ENCODE measurements around the gene TULP4.
"Not testable (repeated sequence)": the region's sequence is repeated elsewhere in the genome, so short reads cannot be mapped to it uniquely, and the experiment has no call there.

The TULP4 gene

GRCh38 chr6:158508450-158508849, 196.2 kb downstream of the TULP4 start:
- H3K27me3 ChIP-seq (ENCODE audit: control insufficient read depth, insufficient read depth, low read length): no peaks in the 10 kb centered on the region
- no peaks in the 10 kb centered on the region for H3K9me3 ChIP-seq (ENCODE audit: control insufficient read depth, low read depth, low read length)
- peaks cover 6% of the 10 kb centered on the region for H3K36me3 ChIP-seq (ENCODE audit: control insufficient read depth, low read depth, low read length)
- H3K4me3 ChIP-seq (ENCODE audit: low read length): no peak overlapping the region
- H3K9ac ChIP-seq (ENCODE audit: low read length): no peak overlapping the region
- H3K27ac ChIP-seq (ENCODE audit: low read length): no peak overlapping the region
- no peaks in the 10 kb centered on the region for H3K4me1 ChIP-seq (ENCODE audit: control insufficient read depth, low read depth, low read length)

DNA sequence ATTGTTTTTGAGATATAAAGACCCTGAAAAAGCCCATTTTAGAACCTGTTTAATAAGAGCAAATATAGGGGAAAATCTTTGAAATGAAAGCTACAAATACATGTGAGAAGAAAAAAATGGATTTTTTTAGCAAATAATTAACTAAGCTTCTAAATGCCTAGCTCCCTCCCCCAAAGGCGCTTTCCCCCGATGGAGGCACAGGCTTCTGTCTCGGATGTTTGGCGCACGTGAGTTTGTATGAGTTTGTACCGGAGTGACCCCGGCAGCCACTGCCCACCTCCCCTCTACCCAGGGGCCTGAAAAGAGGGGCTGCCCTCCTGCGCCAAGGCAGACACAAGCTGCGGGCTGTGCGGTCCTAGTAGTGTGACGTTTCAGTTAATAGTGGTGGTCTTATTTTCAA, 197.2 kb downstream of the TULP4 start:
- H3K27me3 ChIP-seq (ENCODE audit: control insufficient read depth, insufficient read depth, low read length): no peaks in the 10 kb centered on the region
- H3K4me1 ChIP-seq (ENCODE audit: control insufficient read depth, low read depth, low read length): no peaks in the 10 kb centered on the region
- no peak overlapping the region for H3K27ac ChIP-seq (ENCODE audit: low read length)
- peaks cover 6% of the 10 kb centered on the region for H3K36me3 ChIP-seq (ENCODE audit: control insufficient read depth, low read depth, low read length)
- H3K4me3 ChIP-seq (ENCODE audit: low read length): no peak overlapping the region
- no peak overlapping the region for H3K9ac ChIP-seq (ENCODE audit: low read length)
- H3K9me3 ChIP-seq (ENCODE audit: control insufficient read depth, low read depth, low read length): no peaks in the 10 kb centered on the region

DNA sequence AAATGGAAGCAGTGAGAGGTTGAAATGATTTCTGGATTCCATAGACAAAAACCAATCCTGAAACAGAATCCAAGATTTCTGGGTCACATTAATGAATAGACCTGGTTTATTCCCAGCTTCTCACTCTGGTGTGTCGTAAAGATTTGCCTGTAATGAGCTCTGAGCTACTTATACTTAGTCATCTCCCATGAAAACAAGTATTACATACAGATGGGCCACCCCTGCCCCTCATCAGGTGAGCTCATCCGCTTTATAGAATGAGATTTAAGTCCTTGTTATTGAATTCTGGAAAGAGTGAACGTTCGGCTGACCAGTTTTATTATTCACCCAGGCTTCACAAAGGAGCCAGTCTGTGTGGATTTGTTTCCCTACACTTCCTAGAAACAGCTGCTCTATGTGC, 200.5 kb downstream of the TULP4 start:
- H3K9ac ChIP-seq (ENCODE audit: low read length): no peak overlapping the region
- H3K4me1 ChIP-seq (ENCODE audit: control insufficient read depth, low read depth, low read length): peaks cover 2% of the 10 kb centered on the region
- no peaks in the 10 kb centered on the region for H3K27me3 ChIP-seq (ENCODE audit: control insufficient read depth, insufficient read depth, low read length)
- no peak overlapping the region for H3K27ac ChIP-seq (ENCODE audit: low read length)
- no peaks in the 10 kb centered on the region for H3K9me3 ChIP-seq (ENCODE audit: control insufficient read depth, low read depth, low read length)
- no peaks in the 10 kb centered on the region for H3K36me3 ChIP-seq (ENCODE audit: control insufficient read depth, low read depth, low read length)
- H3K4me3 ChIP-seq (ENCODE audit: low read length): no peak overlapping the region

DNA sequence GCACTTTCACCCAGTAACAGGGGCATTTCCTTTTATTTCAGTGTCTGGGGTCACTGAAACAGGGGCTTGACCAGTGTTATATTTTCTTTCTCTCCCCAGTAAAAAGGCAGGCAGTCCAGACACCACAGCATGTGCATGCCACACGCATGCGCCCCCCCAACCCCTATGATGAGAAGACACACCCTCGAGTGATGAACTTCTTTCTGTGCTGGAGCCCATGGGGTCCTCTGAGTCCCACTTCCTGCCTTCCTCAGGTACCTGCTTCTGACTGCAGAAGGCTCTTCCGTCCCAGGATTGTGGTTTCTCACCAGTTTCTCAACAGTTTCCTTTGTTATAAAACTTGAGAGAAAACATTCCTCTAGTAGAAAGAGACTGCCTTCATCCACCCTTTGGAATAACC, 201.9 kb downstream of the TULP4 start:
- no peak overlapping the region for H3K27ac ChIP-seq (ENCODE audit: low read length)
- no peak overlapping the region for H3K9ac ChIP-seq (ENCODE audit: low read length)

DNA sequence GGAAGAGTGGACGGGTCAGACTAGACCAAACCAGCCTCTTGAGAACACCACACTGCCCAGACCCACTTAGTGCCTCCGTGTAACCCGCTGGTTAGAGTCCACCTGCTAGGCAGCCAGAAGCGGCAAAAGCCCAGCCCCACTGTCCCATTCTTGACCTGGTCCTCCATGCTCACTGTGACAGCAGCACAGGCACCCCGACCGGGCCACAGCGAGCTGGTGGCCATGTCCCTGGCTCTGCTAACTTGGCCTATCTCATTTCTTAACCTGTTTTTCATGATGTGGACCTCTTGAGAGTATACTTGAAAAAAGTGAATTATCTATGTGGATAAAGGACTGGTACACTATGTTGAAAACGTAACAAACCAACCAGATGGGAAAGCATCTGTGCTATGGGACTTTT, 202.7 kb downstream of the TULP4 start:
- no peaks in the 10 kb centered on the region for H3K27me3 ChIP-seq (ENCODE audit: control insufficient read depth, insufficient read depth, low read length)
- no peak overlapping the region for H3K9ac ChIP-seq (ENCODE audit: low read length)
- no peaks in the 10 kb centered on the region for H3K9me3 ChIP-seq (ENCODE audit: control insufficient read depth, low read depth, low read length)
- H3K27ac ChIP-seq (ENCODE audit: low read length): no peak overlapping the region
- H3K4me3 ChIP-seq (ENCODE audit: low read length): no peak overlapping the region
- H3K4me1 ChIP-seq (ENCODE audit: control insufficient read depth, low read depth, low read length): peaks cover 5% of the 10 kb centered on the region
- no peaks in the 10 kb centered on the region for H3K36me3 ChIP-seq (ENCODE audit: control insufficient read depth, low read depth, low read length)

More for the DNA sequence above, 201.9 kb downstream of the TULP4 start:
- H3K36me3 ChIP-seq (ENCODE audit: control insufficient read depth, low read depth, low read length): no peaks in the 10 kb centered on the region
- no peak overlapping the region for H3K4me3 ChIP-seq (ENCODE audit: low read length)
- H3K27me3 ChIP-seq (ENCODE audit: control insufficient read depth, insufficient read depth, low read length): no peaks in the 10 kb centered on the region
- no peaks in the 10 kb centered on the region for H3K9me3 ChIP-seq (ENCODE audit: control insufficient read depth, low read depth, low read length)
- peaks cover 5% of the 10 kb centered on the region for H3K4me1 ChIP-seq (ENCODE audit: control insufficient read depth, low read depth, low read length)

GRCh38 chr6:158516098-158516497, 203.8 kb downstream of the TULP4 start:
- Histone ChIP-seq H3K4me1 (ENCODE audit: control insufficient read depth, low read depth, low read length) (peaks cover 5% of the 10 kb centered on the region), H3K36me3 (ENCODE audit: control insufficient read depth, low read depth, low read length) (no peaks in the 10 kb centered on the region), H3K27ac (ENCODE audit: low read length) (no peak overlapping the region), H3K9ac (ENCODE audit: low read length) (no peak overlapping the region), H3K9me3 (ENCODE audit: control insufficient read depth, low read depth, low read length) (no peaks in the 10 kb centered on the region), H3K4me3 (ENCODE audit: low read length) (no peak overlapping the region), H3K27me3 (ENCODE audit: control insufficient read depth, insufficient read depth, low read length) (no peaks in the 10 kb centered on the region)

DNA sequence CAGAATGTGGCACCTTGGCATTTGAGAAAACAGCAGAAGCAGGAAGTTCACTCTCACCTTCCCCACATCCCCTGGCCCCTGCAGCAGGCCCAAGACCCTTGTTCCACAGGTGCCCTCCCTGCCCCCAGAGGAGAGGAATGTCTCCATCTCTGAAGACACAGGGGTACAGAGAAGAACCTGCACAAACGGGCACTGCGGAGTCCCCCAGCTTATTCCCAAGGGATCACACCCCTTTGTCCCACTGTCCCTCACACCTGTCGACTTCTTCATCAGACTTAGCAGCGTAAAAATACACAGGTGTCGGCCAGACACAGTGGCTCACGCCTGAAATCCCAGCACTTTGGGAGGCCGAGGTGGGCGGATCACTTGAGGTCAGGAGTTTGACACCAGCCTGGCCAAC, 204.8 kb downstream of the TULP4 start:
- Histone ChIP-seq H3K27ac (ENCODE audit: low read length) (no peak overlapping the region), H3K36me3 (ENCODE audit: control insufficient read depth, low read depth, low read length) (no peaks in the 10 kb centered on the region), H3K4me3 (ENCODE audit: low read length) (no peak overlapping the region), H3K9me3 (ENCODE audit: control insufficient read depth, low read depth, low read length) (no peaks in the 10 kb centered on the region), H3K9ac (ENCODE audit: low read length) (no peak overlapping the region), H3K27me3 (ENCODE audit: control insufficient read depth, insufficient read depth, low read length) (no peaks in the 10 kb centered on the region), H3K4me1 (ENCODE audit: control insufficient read depth, low read depth, low read length) (peaks cover 5% of the 10 kb centered on the region)

DNA sequence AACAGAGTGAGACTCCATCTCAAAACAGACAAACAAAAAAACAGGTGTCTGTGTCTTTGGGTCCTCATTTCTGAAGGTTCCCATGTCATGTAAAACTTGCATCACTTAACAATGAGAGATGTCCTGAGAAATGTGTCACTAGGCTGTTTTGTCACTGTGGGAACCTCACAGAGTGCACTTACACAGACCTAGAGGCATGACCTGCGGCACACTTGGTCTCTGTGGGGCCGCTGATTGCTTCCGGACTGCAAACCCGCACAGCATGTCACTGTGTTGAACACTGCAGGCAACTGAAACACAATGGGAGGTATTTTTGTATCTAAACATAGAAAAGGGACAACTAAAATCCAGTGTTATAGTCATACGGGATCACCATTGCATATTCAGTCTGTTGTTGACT, 205.3 kb downstream of the TULP4 start:
- no peak overlapping the region for H3K9ac ChIP-seq (ENCODE audit: low read length)
- no peak overlapping the region for H3K4me3 ChIP-seq (ENCODE audit: low read length)
- no peaks in the 10 kb centered on the region for H3K9me3 ChIP-seq (ENCODE audit: control insufficient read depth, low read depth, low read length)
- no peaks in the 10 kb centered on the region for H3K27me3 ChIP-seq (ENCODE audit: control insufficient read depth, insufficient read depth, low read length)
- no peaks in the 10 kb centered on the region for H3K36me3 ChIP-seq (ENCODE audit: control insufficient read depth, low read depth, low read length)
- no peak overlapping the region for H3K27ac ChIP-seq (ENCODE audit: low read length)
- peaks cover 5% of the 10 kb centered on the region for H3K4me1 ChIP-seq (ENCODE audit: control insufficient read depth, low read depth, low read length)

GRCh38 chr6:158518191-158519127, 206.2 kb downstream of the TULP4 start:
- Histone ChIP-seq H3K4me3 (ENCODE audit: low read length) (peak overlapping the region; percentile 53), H3K27ac (ENCODE audit: low read length) (no peak overlapping the region), H3K4me1 (ENCODE audit: control insufficient read depth, low read depth, low read length) (peaks cover 5% of the 10 kb centered on the region), H3K9me3 (ENCODE audit: control insufficient read depth, low read depth, low read length) (no peaks in the 10 kb centered on the region), H3K9ac (ENCODE audit: low read length) (peak overlapping the region; percentile 35), H3K36me3 (ENCODE audit: control insufficient read depth, low read depth, low read length) (no peaks in the 10 kb centered on the region), H3K27me3 (ENCODE audit: control insufficient read depth, insufficient read depth, low read length) (no peaks in the 10 kb centered on the region)

DNA sequence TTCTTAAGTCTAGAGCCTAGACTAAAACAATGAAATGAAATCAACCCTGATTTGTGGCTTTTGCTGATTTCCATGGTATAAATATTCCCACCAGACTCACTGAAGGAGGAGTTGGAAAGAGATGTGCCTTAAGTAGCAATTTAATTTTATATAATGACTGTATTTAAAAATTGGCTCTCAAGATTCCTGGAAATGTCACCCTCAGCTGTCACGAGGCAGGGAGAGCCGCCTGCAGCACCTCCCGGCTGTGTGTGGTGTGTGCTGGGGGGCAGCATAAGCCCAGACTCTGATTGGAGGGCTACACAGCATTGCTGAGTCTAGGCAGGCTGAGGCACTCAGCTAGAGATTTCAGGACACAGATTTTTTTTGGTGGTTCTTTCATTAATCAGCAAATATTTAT, 207.0 kb downstream of the TULP4 start:
- Histone ChIP-seq H3K9me3 (ENCODE audit: control insufficient read depth, low read depth, low read length) (no peaks in the 10 kb centered on the region), H3K27me3 (ENCODE audit: control insufficient read depth, insufficient read depth, low read length) (no peaks in the 10 kb centered on the region), H3K36me3 (ENCODE audit: control insufficient read depth, low read depth, low read length) (no peaks in the 10 kb centered on the region), H3K4me1 (ENCODE audit: control insufficient read depth, low read depth, low read length) (peaks cover 5% of the 10 kb centered on the region), H3K9ac (ENCODE audit: low read length) (no peak overlapping the region), H3K27ac (ENCODE audit: low read length) (no peak overlapping the region), H3K4me3 (ENCODE audit: low read length) (no peak overlapping the region)

GRCh38 chr6:158519761-158520160, 207.5 kb downstream of the TULP4 start:
- Histone ChIP-seq H3K4me1 (ENCODE audit: control insufficient read depth, low read depth, low read length) (peaks cover 5% of the 10 kb centered on the region), H3K27me3 (ENCODE audit: control insufficient read depth, insufficient read depth, low read length) (no peaks in the 10 kb centered on the region), H3K27ac (ENCODE audit: low read length) (no peak overlapping the region), H3K9me3 (ENCODE audit: control insufficient read depth, low read depth, low read length) (no peaks in the 10 kb centered on the region), H3K36me3 (ENCODE audit: control insufficient read depth, low read depth, low read length) (no peaks in the 10 kb centered on the region), H3K4me3 (ENCODE audit: low read length) (no peak overlapping the region), H3K9ac (ENCODE audit: low read length) (no peak overlapping the region)

GRCh38 chr6:158520975-158521374, 208.7 kb downstream of the TULP4 start:
- not testable (repeated sequence) for H3K4me3 ChIP-seq (ENCODE audit: low read length); H3K27ac ChIP-seq (ENCODE audit: low read length); H3K9ac ChIP-seq (ENCODE audit: low read length); H3K9me3 ChIP-seq (ENCODE audit: control insufficient read depth, low read depth, low read length); H3K27me3 ChIP-seq (ENCODE audit: control insufficient read depth, insufficient read depth, low read length); H3K4me1 ChIP-seq (ENCODE audit: control insufficient read depth, low read depth, low read length); H3K36me3 ChIP-seq (ENCODE audit: control insufficient read depth, low read depth, low read length)

Measured in iPS-18a (cell line).